ENCODE data around the gene CTSZ. TPM values are rescaled to one million over a fixed set of nuclear protein-coding genes. Genes with fewer than 3 reads are reported as not detected.
A peak's percentile ranks its signal among the peaks of the same experiment; 100 is the strongest.
"Not testable (repeated sequence)": the region's sequence is repeated elsewhere in the genome, so short reads cannot be mapped to it uniquely, and the experiment has no call there.

Gene CTSZ
- total and polyA plus RNA-seq, 5 donors from 2014 or later, result 1.8 to 26.6 (median 3.2) TPM

GRCh38 chr20:59011874-59012157 lies 4.8 kb upstream of the CTSZ start:
- H3K27me3 Mint-ChIP-seq; H3K9me3 ChIP-seq (ENCODE audit: control insufficient read depth in 2 of 2, low read length in 2 of 2); H3K27me3 ChIP-seq (ENCODE audit: control insufficient read depth, insufficient read depth, low read length); H3K27ac ChIP-seq (ENCODE audit: insufficient read depth, low read length, poor library complexity, severe bottlenecking); H3K9me3 Mint-ChIP-seq; DNase-seq; H3K4me3 ChIP-seq (ENCODE audit: low read depth, low read length); H3K36me3 ChIP-seq (ENCODE audit: control insufficient read depth, insufficient read depth, low read length); H3K27ac Mint-ChIP-seq; ATAC-seq (ENCODE audit: low read depth in 2 of 2); H3K36me3 Mint-ChIP-seq: not testable (repeated sequence)
- H3K4me1 Mint-ChIP-seq, result peaks cover 11 to 41% (median 32%) of the 10 kb centered on the region in 4 donors
- H3K4me1 ChIP-seq (ENCODE audit: control insufficient read depth, insufficient read depth, low read length, poor library complexity, severe bottlenecking), result peaks cover 22% of the 10 kb centered on the region
- peak overlapping the region in 2 of 4 donors; percentile 15 to 63 for H3K4me3 Mint-ChIP-seq

DNA sequence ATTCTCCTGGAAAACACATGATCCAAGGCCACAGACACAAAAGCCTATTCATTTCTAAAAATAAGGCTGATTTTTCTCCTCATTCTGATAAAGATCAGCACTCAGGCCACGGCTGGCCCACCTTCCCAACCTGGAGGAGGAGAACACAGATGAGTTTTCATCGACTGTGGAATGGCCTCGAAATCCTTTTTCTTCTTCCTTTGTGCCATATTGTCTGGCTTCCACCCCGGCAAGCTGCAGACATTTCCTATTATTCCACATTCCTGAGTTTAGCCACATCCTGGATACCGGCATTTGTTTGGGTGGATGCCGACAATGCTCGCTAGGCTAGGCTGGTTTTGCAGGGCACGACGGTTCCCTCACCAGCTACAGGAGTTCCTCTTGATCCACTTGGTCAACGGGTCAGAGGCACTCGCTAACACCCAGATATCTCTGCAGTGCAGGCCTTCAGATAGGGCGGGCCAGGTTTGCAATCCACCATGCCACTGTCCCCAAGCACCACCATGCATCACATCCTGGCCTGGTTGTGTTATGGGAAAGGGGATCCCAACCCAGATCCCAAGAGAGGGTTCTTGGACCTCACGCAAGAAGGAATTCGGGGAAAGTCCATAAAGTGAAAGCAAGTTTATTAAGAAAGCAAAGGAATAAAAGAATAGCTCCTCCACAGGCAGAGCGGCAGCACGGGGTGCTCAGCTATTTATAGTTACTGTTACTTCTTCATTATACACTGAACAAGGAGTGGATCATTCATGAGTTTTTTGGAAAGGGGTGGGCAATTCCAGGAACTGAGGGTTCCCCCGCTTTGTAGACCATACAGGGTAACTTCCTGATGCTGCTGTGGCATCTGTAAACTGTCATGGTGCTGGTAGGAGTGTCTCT lies 4.2 kb upstream of the CTSZ start:
- Mint-ChIP-seq H3K4me3 (peak overlapping the region in 2 of 4 donors; percentile 15 to 27), H3K27me3 (peaks cover 4% of the 10 kb centered on the region), H3K9me3 (no peaks in the 10 kb centered on the region), H3K36me3 (peaks cover 5% of the 10 kb centered on the region), H3K27ac (no peak overlapping the region), H3K4me1 (peaks cover 11 to 36% (median 27%) of the 10 kb centered on the region in 4 donors)
- Histone ChIP-seq H3K27me3 (ENCODE audit: control insufficient read depth, insufficient read depth, low read length) (no peaks in the 10 kb centered on the region), H3K9me3 (ENCODE audit: control insufficient read depth in 2 of 2, low read length in 2 of 2) (no peaks in the 10 kb centered on the region), H3K36me3 (ENCODE audit: control insufficient read depth, insufficient read depth, low read length) (no peaks in the 10 kb centered on the region), H3K4me1 (ENCODE audit: control insufficient read depth, insufficient read depth, low read length, poor library complexity, severe bottlenecking) (peaks cover 20% of the 10 kb centered on the region), H3K27ac (ENCODE audit: insufficient read depth, low read length, poor library complexity, severe bottlenecking) (no peak overlapping the region), H3K4me3 (ENCODE audit: low read depth, low read length) (no peak overlapping the region)
- ATAC-seq (ENCODE audit: low read depth in 2 of 2) (peak; percentile 38 to 41), DNase-seq (peak in 1 of 3 donors; percentile 82)

- Histone ChIP-seq H3K27ac (ENCODE audit: insufficient read depth, low read length, poor library complexity, severe bottlenecking) (no peak overlapping the region), H3K4me1 (ENCODE audit: control insufficient read depth, insufficient read depth, low read length, poor library complexity, severe bottlenecking) (peaks cover 27% of the 10 kb centered on the region), H3K4me3 (ENCODE audit: low read depth, low read length) (no peak overlapping the region), H3K27me3 (ENCODE audit: control insufficient read depth, insufficient read depth, low read length) (no peaks in the 10 kb centered on the region), H3K36me3 (ENCODE audit: control insufficient read depth, insufficient read depth, low read length) (no peaks in the 10 kb centered on the region), H3K9me3 (ENCODE audit: control insufficient read depth in 2 of 2, low read length in 2 of 2) (no peaks in the 10 kb centered on the region)
- ATAC-seq (ENCODE audit: low read depth in 2 of 2), result no peak
- Mint-ChIP-seq H3K9me3 (no peaks in the 10 kb centered on the region), H3K27me3 (peaks cover 4% of the 10 kb centered on the region), H3K27ac (no peak overlapping the region), H3K4me1 (peaks cover 11 to 40% (median 30%) of the 10 kb centered on the region in 4 donors), H3K4me3 (peak overlapping the region in 2 of 4 donors; percentile 34 to 70), H3K36me3 (peaks cover 5% of the 10 kb centered on the region)
- DNase-seq, result no peak
Observed at GRCh38 chr20:59010321-59010994, 3.4 kb upstream of the CTSZ start.

DNA sequence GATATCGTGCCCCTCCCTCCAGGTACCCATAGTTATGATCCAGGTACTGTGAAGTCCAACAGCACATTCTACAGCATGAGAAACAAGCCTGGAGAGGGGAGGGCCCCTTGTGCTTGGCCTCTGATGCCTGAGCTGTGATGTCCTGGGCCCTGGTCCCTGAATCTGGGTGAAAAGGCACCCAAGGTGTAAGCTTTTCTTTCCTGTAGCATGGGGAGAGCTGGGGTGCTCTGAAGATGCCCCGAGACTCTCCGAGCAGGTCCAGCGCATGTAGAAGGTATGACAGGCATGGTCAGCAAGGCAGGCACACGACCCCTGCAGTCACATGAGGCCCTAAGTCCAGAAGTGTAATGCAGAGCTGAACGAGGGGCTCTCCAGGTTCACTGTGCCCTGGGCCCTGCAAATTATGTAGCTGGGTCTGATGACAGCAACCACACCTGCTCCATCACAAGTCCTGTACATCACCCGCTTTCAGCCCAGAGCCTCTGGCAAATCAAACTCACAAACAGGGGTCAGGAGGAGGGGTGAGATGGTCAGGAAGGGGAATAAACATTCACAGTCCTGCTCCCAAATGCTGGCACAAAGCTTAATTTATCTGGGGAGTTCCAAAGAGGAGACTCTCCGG lies 1.8 kb upstream of the CTSZ start:
- no peaks in the 10 kb centered on the region for H3K27me3 ChIP-seq (ENCODE audit: control insufficient read depth, insufficient read depth, low read length)
- H3K4me1 ChIP-seq (ENCODE audit: control insufficient read depth, insufficient read depth, low read length, poor library complexity, severe bottlenecking), result peaks cover 37% of the 10 kb centered on the region
- peaks cover 5 to 49% (median 38%) of the 10 kb centered on the region in 4 donors for H3K4me1 Mint-ChIP-seq
- peaks cover 4% of the 10 kb centered on the region for H3K27me3 Mint-ChIP-seq
- no peak overlapping the region for H3K27ac Mint-ChIP-seq
- H3K9me3 Mint-ChIP-seq, result peaks cover 0 to 1% (median 0%) of the 10 kb centered on the region in 7 donors
- peak overlapping the region in 2 of 4 donors; percentile 44 to 73 for H3K4me3 Mint-ChIP-seq
- H3K27ac ChIP-seq (ENCODE audit: insufficient read depth, low read length, poor library complexity, severe bottlenecking), result no peak overlapping the region
- H3K36me3 ChIP-seq (ENCODE audit: control insufficient read depth, insufficient read depth, low read length), result no peaks in the 10 kb centered on the region
- no peaks in the 10 kb centered on the region for H3K36me3 Mint-ChIP-seq
- ATAC-seq (ENCODE audit: low read depth in 2 of 2), result no peak
- H3K9me3 ChIP-seq (ENCODE audit: control insufficient read depth in 2 of 2, low read length in 2 of 2), result no peaks in the 10 kb centered on the region
- H3K4me3 ChIP-seq (ENCODE audit: low read depth, low read length), result no peak overlapping the region
- DNase-seq, result no peak

DNA sequence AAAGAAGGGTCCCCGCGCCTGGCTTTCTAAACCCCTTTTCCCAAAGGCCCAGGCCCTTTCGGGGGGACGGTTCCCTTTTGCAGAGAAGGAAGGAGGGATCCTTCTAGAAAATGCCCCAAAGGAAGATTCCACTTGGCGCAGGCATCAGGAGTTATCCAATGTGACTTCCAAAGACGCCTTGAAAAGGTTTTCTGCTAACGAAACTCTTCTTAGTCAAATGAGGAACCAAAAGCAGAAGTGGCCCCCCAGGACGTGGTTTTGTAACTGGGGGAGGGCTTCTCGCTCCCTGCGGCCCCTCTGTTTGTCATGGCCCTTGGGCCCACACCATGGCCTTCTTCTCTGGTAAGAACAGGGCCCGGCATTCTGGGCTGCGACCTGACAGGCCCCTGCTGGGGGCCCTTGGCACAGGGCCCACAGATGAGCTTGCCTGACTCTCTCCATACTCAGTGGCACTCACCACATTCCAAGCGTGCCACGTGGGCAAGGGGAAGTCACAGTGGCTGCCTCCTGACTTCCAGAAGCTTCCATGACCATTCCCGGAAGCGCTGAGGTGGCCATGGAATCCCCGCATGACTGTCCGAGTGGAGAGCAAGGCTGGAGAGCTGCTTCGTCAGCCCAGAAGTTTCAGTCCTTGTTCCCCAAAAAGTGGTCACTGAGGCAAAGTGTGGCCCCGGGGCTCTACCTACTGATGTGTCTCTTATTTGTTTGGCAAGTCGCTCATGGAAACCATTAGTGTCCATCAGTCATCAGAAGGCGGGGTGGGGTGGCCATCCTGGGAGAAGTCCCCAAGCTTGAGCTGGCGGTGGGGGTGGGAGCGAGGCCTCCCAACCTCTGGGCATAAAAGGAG lies 834 bp upstream of the CTSZ start:
- peaks cover 33% of the 10 kb centered on the region for H3K4me1 ChIP-seq (ENCODE audit: control insufficient read depth, insufficient read depth, low read length, poor library complexity, severe bottlenecking)
- no peak overlapping the region for H3K27ac ChIP-seq (ENCODE audit: insufficient read depth, low read length, poor library complexity, severe bottlenecking)
- DNase-seq (no peak), ATAC-seq (ENCODE audit: low read depth in 2 of 2) (no peak)
- H3K4me1 Mint-ChIP-seq, result peaks cover 4 to 51% (median 39%) of the 10 kb centered on the region in 4 donors
- H3K36me3 Mint-ChIP-seq, result no peaks in the 10 kb centered on the region
- H3K36me3 ChIP-seq (ENCODE audit: control insufficient read depth, insufficient read depth, low read length), result no peaks in the 10 kb centered on the region
- no peaks in the 10 kb centered on the region for H3K9me3 ChIP-seq (ENCODE audit: control insufficient read depth in 2 of 2, low read length in 2 of 2)
- peak overlapping the region in 2 of 3 donors; percentile 59 to 86 for H3K27ac Mint-ChIP-seq
- no peak overlapping the region for H3K4me3 ChIP-seq (ENCODE audit: low read depth, low read length)
- H3K4me3 Mint-ChIP-seq, result peak overlapping the region; percentile 61 to 85 (median 76)
- H3K27me3 ChIP-seq (ENCODE audit: control insufficient read depth, insufficient read depth, low read length), result no peaks in the 10 kb centered on the region
- peaks cover 4% of the 10 kb centered on the region for H3K27me3 Mint-ChIP-seq
- peaks cover 0 to 1% (median 0%) of the 10 kb centered on the region in 7 donors for H3K9me3 Mint-ChIP-seq

- Mint-ChIP-seq H3K4me3 (peak overlapping the region; percentile 82 to 90 (median 86)), H3K27ac (peak overlapping the region in 2 of 3 donors; percentile 91 to 99), H3K9me3 (peaks cover 0 to 1% (median 0%) of the 10 kb centered on the region in 7 donors), H3K4me1 (peaks cover 0 to 50% (median 32%) of the 10 kb centered on the region in 4 donors), H3K27me3 (no peaks in the 10 kb centered on the region), H3K36me3 (no peaks in the 10 kb centered on the region)
- no peaks in the 10 kb centered on the region for H3K36me3 ChIP-seq (ENCODE audit: control insufficient read depth, insufficient read depth, low read length)
- H3K27me3 ChIP-seq (ENCODE audit: control insufficient read depth, insufficient read depth, low read length), result no peaks in the 10 kb centered on the region
- ATAC-seq (ENCODE audit: low read depth in 2 of 2), result no peak
- peaks cover 33% of the 10 kb centered on the region for H3K4me1 ChIP-seq (ENCODE audit: control insufficient read depth, insufficient read depth, low read length, poor library complexity, severe bottlenecking)
- no peak for DNase-seq
- peak overlapping the region; percentile 72 for H3K27ac ChIP-seq (ENCODE audit: insufficient read depth, low read length, poor library complexity, severe bottlenecking)
- H3K9me3 ChIP-seq (ENCODE audit: control insufficient read depth in 2 of 2, low read length in 2 of 2), result no peaks in the 10 kb centered on the region
- peak overlapping the region; percentile 62 for H3K4me3 ChIP-seq (ENCODE audit: low read depth, low read length)
Observed at GRCh38 chr20:59006167-59006863, 739 bp downstream of the CTSZ start.
